ENCODE results near the gene AKR1C2. TPM values are rescaled to one million over a fixed set of nuclear protein-coding genes. Genes with fewer than 3 reads are reported as not detected.
"Not testable (repeated sequence)": the region's sequence is repeated elsewhere in the genome, so short reads cannot be mapped to it uniquely, and the experiment has no call there.

Gene AKR1C2
- total RNA-seq, 4 donors from 2014 or later = 51.7 to 269 (median 192) TPM

DNA sequence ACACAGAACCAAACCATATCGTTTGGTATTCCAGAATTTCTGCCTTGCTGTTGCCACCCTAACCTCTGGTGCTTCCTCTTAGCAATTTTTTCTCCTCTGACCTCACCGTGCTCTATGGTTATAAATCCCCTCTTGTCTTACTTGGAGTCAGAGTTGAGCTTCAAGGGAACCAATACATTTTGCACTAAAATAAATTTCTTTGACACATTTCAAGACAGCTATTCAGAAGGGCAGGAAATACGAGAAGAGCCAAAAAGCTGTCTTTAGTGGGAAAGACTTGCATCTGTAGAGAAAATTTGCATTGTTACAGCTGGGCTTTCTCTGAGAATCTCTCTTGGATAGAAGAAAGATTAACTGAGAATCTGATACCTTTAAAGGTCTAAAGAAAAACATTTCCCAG is 14.5 kb upstream of the AKR1C2 start:
- no peak for ATAC-seq (ENCODE audit: low FRiP score)
- no peak for DNase-seq (ENCODE audit: low spot score)
- TF ChIP-seq, protein P1, sequence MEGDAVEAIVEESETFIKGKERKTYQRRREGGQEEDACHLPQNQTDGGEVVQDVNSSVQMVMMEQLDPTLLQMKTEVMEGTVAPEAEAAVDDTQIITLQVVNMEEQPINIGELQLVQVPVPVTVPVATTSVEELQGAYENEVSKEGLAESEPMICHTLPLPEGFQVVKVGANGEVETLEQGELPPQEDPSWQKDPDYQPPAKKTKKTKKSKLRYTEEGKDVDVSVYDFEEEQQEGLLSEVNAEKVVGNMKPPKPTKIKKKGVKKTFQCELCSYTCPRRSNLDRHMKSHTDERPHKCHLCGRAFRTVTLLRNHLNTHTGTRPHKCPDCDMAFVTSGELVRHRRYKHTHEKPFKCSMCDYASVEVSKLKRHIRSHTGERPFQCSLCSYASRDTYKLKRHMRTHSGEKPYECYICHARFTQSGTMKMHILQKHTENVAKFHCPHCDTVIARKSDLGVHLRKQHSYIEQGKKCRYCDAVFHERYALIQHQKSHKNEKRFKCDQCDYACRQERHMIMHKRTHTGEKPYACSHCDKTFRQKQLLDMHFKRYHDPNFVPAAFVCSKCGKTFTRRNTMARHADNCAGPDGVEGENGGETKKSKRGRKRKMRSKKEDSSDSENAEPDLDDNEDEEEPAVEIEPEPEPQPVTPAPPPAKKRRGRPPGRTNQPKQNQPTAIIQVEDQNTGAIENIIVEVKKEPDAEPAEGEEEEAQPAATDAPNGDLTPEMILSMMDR (IDR thresholded peaks at IDR 0.05) = no peak

DNA sequence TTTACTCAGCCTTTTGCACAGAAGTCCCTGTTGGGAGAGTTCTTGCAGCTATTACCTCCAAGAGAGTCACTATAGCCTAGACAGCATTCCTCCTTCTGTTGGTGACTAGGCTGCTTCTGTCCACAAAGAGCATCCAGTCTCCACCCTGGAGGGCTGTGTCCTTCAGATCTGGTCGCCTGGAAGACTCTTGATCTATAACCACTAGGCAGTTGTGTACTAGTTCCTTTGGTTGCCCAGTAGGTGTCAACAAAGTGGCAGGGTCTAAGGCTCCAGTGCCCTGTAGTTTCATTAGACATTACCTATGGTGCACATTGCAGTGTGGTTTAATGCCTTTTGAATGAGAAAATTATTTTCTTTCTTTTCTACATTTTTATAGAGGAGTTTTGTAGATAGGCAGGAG is 11.3 kb upstream of the AKR1C2 start:
- DNase-seq (ENCODE audit: low spot score) (no peak), ATAC-seq (ENCODE audit: low FRiP score) (no peak)
- TF ChIP-seq, protein P1 (IDR thresholded peaks at IDR 0.05) = no peak

DNA sequence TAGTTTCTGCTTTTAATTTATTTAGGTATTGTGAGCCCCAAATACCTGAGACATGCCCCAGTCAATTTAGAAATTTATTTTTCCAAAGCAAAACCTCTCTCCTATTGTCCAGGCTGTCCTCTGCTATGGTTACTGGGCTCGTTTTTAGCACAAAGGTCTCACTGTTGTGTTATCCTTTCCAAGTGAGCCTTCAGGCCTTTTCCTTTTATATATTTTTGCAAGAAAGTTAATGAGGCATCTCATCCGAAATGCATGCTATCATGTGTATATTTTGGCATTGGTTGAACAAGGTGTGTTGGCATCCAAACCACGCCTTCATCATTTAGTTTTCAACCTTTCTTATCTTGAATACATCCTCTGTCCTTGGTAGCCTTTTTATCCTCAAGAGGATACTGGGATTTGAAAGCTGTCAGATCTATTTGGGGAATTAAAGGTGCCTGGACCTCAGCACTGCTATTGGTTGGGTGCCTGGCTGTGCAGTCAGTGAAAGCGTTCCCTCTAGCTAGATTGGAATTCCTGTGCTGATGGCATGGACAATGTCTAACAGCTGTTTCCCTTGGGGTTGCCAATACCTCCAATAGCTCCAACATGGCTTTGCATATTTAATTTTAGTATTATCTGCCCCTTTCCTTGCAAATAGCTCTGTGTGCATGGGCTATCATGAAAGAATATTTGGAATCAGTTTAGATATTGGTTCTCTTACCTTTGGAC is 10.7 kb upstream of the AKR1C2 start:
- ATAC-seq (ENCODE audit: low FRiP score); DNase-seq (ENCODE audit: low spot score): not testable (repeated sequence)

DNA sequence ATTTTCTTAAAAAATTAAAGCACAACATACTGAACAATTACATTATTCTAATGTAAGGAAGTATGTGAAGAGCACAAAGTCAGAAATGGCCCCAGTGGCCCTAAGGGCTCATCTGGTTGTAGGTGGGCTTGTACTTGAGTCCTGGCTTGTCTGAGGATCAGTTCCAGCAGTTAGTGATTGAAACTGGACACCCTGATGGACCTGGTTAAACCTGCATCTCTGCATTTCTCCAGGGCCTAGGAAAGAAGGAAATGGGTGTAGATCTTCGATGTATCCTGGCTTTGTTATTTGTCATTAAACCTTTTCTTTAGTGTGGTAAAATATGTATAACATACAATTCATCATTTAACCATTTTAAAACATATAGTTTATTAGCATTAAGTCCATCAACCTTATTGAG is 9.7 kb upstream of the AKR1C2 start:
- DNase-seq (ENCODE audit: low spot score) = no peak
- ATAC-seq (ENCODE audit: low FRiP score) = no peak
- TF ChIP-seq, protein P1 (IDR thresholded peaks at IDR 0.05) = no peak

DNA sequence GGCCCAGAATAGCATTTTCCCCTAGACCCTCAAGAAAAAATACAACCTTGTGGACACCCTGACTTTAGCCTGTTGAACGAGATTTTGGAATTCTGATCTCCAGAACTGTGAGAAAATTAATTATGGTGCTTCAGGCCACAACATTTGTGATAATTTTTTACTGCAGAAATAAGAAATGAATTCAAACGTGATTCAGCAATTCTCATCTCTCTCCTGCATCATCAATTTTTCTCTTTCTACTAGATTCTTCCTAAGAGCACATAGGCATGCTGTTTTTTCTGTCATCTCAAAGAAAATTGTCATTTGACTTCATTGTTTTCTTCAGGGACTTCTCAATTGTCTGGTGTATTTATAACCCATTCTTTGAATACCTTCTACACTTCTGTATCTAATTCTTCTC is 8.9 kb upstream of the AKR1C2 start:
- no peak for ATAC-seq (ENCODE audit: low FRiP score)
- DNase-seq (ENCODE audit: low spot score) = no peak
- TF ChIP-seq, protein P1 (IDR thresholded peaks at IDR 0.05) = no peak

DNA sequence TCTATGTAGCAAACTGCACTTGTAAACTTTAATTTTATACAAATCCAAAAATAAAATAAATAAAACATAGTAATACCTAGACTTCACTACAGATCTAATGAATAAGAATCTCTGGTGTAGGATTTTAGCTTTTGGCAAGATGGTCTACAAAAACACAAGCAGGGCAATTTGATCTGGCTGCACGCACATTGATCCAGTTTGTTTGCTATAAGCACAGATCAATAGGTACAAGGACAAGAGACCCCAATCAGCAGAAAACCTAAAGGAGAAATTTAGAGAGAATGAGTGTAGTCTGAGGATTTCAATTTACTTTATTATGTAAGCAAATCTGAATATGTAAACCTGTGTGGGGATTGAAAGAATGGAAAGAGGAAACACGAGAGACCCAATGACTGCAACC is 7.7 kb upstream of the AKR1C2 start:
- ATAC-seq (ENCODE audit: low FRiP score) = not testable (repeated sequence)

DNA sequence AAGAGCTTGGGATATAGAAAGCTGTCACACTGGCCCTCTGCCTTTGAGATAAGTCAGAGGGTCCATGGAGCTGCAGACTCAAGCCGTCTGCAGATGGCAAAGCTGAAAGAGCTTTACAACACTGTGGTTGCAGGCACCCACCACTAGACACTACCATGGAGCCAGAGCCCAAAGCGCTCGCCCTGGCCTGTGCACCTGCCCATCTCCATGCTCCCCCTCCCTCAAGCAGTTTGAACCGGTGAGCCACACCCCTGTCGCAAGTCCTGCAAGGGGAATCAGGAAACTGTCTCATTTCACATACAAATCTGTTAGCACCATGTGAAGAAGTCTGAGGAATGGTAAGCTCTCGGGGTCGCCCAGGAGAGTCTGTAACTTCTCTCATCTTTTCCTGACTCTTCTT is 6.4 kb upstream of the AKR1C2 start:
- ATAC-seq (ENCODE audit: low FRiP score); DNase-seq (ENCODE audit: low spot score): not testable (repeated sequence)

More for the DNA sequence above, 7.7 kb upstream of the AKR1C2 start:
- DNase-seq (ENCODE audit: low spot score) = not testable (repeated sequence)

DNA sequence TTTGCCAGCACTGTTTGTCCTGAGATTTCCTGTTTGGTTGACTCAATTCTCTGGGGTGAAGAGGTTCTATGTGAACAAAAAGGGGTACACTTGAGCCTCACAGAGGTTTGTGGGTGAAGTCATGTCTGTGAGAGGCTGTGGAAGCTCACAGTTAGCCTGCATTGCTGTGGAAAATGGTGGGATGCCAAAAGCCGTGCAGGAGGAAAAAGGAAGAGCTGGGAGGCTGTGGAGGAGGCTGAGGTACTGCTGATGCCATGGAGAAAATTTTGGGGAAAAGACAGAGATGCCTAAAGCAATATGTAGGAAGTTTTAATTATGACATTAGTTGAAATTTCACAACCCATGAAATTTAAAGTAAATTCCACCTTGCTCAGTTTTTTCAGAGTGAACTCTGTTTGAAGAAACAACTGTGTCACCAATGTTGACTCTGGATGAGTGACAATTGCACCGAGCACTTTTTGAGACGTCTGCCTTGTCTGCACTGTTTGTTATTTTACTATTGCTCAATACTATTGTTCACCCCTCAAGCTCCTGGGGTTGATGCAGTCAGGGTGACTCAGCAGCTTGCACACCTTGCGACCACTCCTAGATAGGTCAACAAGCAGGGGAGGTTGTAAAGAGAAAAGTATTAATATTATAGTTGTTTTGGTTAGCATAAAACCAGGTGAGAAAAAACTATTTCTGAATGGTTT is 5.3 kb upstream of the AKR1C2 start:
- ATAC-seq (ENCODE audit: low FRiP score); DNase-seq (ENCODE audit: low spot score): not testable (repeated sequence)

DNA sequence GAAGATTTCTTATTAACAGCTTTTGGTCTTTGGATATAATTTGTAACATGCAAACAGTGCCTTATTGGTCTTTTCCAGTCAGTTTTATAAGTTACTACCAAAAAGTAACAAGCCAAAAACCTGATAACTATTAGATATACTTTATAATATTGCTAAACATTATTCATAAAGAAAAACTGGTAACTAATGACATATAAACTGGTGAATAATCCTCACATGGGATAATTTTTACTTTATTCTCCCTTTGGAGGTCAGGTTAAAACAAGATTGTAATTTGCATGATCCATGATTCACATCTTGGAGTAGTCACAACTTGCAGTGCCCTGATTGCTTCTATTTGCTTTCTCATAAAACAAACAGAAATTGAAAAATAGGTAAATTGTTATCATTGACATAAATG is 844 bp upstream of the AKR1C2 start:
- DNase-seq (ENCODE audit: low spot score); ATAC-seq (ENCODE audit: low FRiP score): not testable (repeated sequence)

DNA sequence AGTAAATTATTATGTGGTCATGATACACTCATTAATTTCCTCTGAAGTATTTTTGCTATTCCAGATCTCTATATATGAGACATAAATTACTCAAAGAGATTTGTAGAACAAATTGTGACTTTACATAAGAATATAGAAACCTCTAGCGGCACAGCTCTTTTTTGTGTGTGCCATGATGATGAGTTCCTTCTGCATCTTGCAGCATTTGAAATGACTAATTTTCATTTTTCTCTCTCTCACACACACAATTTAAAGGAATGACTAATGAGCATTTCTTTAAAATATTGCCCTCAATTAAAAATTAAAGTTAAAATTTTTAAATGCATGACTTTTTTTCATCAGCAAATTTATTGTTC is 351 bp upstream of the AKR1C2 start:
- not testable (repeated sequence) for DNase-seq (ENCODE audit: low spot score); ATAC-seq (ENCODE audit: low FRiP score)

All from omental fat pad (tissue), 4 donors.